Kidney (tissue), 14 donors: ENCODE data around the gene TOP3A. TPM values are rescaled to one million over a fixed set of nuclear protein-coding genes. Genes with fewer than 3 reads are reported as not detected.

ENCODE experiments used
- DNase-seq, 5 donors: peaks; one replicate each; pipeline ENCODE4 v3.0.0-alpha.2; 2013 to 2020
- FAIRE-seq: peaks from 2 replicates; lab custom pipeline; 2012; peaks lifted over from hg19 to GRCh38; lab: Jason Lieb, UNC
- H3K27ac ChIP-seq, 2 donors: one replicate each; pipeline ENCODE4 v1.7.0; 2013; ENCODE audit warnings: low read depth in 2 of 2, low read length in 2 of 2, inconsistent platforms in 1 of 2
- H3K27me3 ChIP-seq: one replicate; pipeline ENCODE4 v1.7.1; 2013; ENCODE audit warnings: low read length, inconsistent platforms; ENCODE audit not compliant: control insufficient read depth, insufficient read depth
- H3K36me3 ChIP-seq, 3 donors: one replicate each; pipeline versions ENCODE4 v1.7.0 to v1.7.1; 2013; ENCODE audit warnings: low read length in 3 of 3, control low read depth in 1 of 3, inconsistent platforms in 1 of 3; ENCODE audit not compliant: insufficient read depth in 3 of 3, control insufficient read depth in 2 of 3
- H3K4me1 ChIP-seq, 3 donors: one replicate each; pipeline versions ENCODE4 v1.7.0 to v1.7.1; 2013; ENCODE audit warnings: low read length in 3 of 3, inconsistent platforms in 1 of 3, low read depth in 1 of 3; ENCODE audit not compliant: control insufficient read depth in 2 of 3, insufficient read depth in 2 of 3
- H3K4me3 ChIP-seq, 3 donors: one replicate each; pipeline versions ENCODE4 v1.7.0 to v1.8.1; 2013; ENCODE audit warnings: low read length in 3 of 3, control low read depth in 1 of 3, inconsistent platforms in 1 of 3
- H3K9ac ChIP-seq, 3 donors: one replicate each; pipeline versions ENCODE4 v1.7.0 to v1.7.1; 2013; ENCODE audit warnings: low read length in 3 of 3, control low read depth in 1 of 3, inconsistent platforms in 1 of 3
- H3K9me3 ChIP-seq, 3 donors: one replicate each; pipeline versions ENCODE4 v1.7.0 to v1.7.1; 2013; ENCODE audit warnings: low read length in 3 of 3, control low read depth in 1 of 3, inconsistent platforms in 1 of 3; ENCODE audit not compliant: control insufficient read depth in 2 of 3, insufficient read depth in 1 of 3
- intact Hi-C: fragments of 100-400 bp; cut with DNase I; formaldehyde crosslinking; loops from one replicate; pipeline ENCODE4 v1.11.1; 2022
- polyA plus RNA-seq: library from polyadenylated mRNA; stranded (reverse); fragments of 350-450 nt; fragmentation: Illumina TruSeq; extraction: RNeasy Lipid Tissue Mini Kit (QIAGEN cat#74804); gene quantifications from one replicate; pipeline ENCODE4 v1.2.3, GENCODE V29; 2014; ENCODE audit warnings: low read depth, low replicate concordance; ENCODE audit not compliant: insufficient read depth
- total RNA-seq: library from RNA; stranded (reverse); fragmentation: NEBNext Ultra II Directional; extraction: Animal tissue kit (Norgen Biotek cat#: 25700); gene quantifications from one replicate; pipeline ENCODE4 v1.2.1, GENCODE V29; 2021
- TF ChIP-seq, protein P1 (sequence below): IDR thresholded peaks from 3 replicates; pipeline ENCODE4 v1.5.1; 2012; ENCODE audit warnings: mild to moderate bottlenecking, moderate library complexity, borderline replicate concordance; ENCODE audit not compliant: insufficient read depth; ENCODE audit errors: extremely low read depth
- donor health status: control.
- donor health status: control.
- donor health status: control.
- donor health status: control.
- donor health status: control.
- donor health status: DM: yes; HTN: yes; CAD: no.
- donor health status: Normal renal cell carcinoma (clear cell type).

The TOP3A gene
- total and polyA plus RNA-seq, 2 donors from 2014 or later = 7.9 to 30.3 TPM

DNA sequence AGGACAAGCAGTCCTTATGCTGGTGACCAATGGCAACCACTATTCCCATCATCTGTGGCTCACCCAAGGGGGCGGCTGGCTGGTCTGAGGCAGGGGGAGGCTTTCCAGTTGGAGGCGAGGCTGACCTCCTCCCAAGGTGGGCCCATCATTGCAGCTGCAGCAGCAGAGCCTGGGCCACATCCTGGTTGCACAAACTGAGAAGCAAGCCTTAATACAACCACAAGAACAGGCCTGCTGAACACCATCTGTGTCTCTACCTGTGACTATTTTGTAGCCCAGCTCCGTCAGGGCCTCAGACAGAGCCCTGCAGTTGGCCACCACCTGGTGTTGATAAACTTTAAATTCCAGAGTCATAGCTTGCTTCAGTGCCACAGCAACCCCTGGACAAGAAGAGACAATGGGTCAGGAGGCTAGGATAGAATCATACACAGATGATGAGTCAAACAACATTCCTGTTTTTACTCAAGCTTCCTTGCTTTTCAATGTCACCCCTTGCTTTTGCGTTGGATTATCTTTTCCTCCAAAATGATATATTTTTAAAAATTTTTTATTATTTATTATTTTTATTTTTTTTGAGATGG, 18.2 kb upstream of the TOP3A start:
- Histone ChIP-seq H3K36me3 (peaks cover 0 to 65% (median 43%) of the 10 kb centered on the region in 3 donors), H3K9me3 (no peaks in the 10 kb centered on the region), H3K4me3 (no peak overlapping the region), H3K27ac (no peak overlapping the region), H3K27me3 (no peaks in the 10 kb centered on the region), H3K9ac (no peak overlapping the region), H3K4me1 (no peaks in the 10 kb centered on the region)
- FAIRE-seq (no peak), DNase-seq (no peak)
- TF ChIP-seq, protein P1, sequence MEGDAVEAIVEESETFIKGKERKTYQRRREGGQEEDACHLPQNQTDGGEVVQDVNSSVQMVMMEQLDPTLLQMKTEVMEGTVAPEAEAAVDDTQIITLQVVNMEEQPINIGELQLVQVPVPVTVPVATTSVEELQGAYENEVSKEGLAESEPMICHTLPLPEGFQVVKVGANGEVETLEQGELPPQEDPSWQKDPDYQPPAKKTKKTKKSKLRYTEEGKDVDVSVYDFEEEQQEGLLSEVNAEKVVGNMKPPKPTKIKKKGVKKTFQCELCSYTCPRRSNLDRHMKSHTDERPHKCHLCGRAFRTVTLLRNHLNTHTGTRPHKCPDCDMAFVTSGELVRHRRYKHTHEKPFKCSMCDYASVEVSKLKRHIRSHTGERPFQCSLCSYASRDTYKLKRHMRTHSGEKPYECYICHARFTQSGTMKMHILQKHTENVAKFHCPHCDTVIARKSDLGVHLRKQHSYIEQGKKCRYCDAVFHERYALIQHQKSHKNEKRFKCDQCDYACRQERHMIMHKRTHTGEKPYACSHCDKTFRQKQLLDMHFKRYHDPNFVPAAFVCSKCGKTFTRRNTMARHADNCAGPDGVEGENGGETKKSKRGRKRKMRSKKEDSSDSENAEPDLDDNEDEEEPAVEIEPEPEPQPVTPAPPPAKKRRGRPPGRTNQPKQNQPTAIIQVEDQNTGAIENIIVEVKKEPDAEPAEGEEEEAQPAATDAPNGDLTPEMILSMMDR = no peak
- intact Hi-C loops = no loop called here

DNA sequence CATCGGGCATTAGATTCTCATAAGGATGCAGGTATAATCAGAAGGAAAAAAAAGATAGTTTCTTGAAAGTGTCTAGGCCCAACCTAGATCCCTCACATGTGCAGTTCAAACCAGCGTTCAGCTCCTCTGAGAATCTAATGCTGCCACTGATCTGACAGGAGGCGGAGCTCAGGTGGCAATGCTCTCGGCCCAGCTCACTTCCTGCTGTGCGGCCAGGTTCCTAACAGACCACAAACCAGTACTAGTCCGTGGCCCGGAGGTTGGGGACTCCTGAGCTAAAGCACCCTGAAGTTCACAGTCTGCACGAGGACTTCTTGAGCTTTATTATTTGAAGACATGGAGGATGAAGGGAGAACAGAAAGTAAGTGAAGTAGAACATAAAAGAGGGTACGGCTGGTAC, 17.1 kb upstream of the TOP3A start:
- no peaks in the 10 kb centered on the region for H3K9me3 ChIP-seq
- no peak overlapping the region for H3K9ac ChIP-seq
- intact Hi-C loops = no loop called here
- no peaks in the 10 kb centered on the region for H3K27me3 ChIP-seq
- no peak overlapping the region for H3K27ac ChIP-seq
- H3K36me3 ChIP-seq = peaks cover 0 to 64% (median 43%) of the 10 kb centered on the region in 3 donors
- no peak for DNase-seq
- H3K4me1 ChIP-seq = no peaks in the 10 kb centered on the region
- TF ChIP-seq, protein P1 = no peak
- no peak overlapping the region for H3K4me3 ChIP-seq
- no peak for FAIRE-seq

DNA sequence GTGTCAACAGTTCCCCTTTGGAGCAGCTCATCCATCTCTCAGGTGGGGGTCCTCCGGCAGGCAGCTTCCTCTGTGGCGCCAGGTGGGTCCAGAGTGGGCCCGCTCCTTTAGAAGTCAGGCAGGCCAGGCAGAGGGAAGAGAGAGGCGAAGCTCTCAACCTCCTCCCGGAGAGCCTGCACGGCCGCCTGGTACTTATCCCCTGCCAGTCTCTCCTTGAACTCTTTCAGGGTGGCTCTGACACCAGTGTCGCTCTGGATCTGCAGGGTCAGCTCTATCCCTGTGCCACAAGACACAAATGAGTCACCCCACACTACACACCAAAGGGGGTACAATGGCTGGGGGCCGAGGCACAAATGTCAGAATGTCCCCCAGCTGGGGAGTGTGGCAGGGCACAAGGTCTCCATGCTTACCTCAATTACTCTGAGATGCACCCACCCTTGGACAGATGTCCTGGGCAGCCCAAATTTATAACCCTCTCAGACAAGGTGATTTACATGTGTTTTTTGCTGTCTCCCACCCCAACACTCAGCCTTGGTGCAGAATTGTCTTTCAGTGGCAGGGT, 13.9 kb upstream of the TOP3A start:
- H3K27me3 ChIP-seq = no peaks in the 10 kb centered on the region
- no peak overlapping the region for H3K9ac ChIP-seq
- DNase-seq = no peak
- peaks cover 2 to 69% (median 41%) of the 10 kb centered on the region in 3 donors for H3K36me3 ChIP-seq
- intact Hi-C loops = no loop called here
- TF ChIP-seq, protein P1 = no peak
- no peak for FAIRE-seq
- no peak overlapping the region for H3K4me3 ChIP-seq
- H3K27ac ChIP-seq = no peak overlapping the region
- H3K9me3 ChIP-seq = no peaks in the 10 kb centered on the region
- no peaks in the 10 kb centered on the region for H3K4me1 ChIP-seq
